Mammary epithelial cell (primary cell): ENCODE measurements around the gene FLOT1.

ENCODE experiments used
- EZH2 ChIP-seq: IDR thresholded peaks from 2 replicates; pipeline ENCODE4 v1.6.1; 2012; ENCODE audit warnings: low read length, inconsistent platforms, borderline replicate concordance
- TF ChIP-seq, protein P1 (sequence below), 2 donors: IDR thresholded peaks in 1 of 2; conservative IDR thresholded peaks in 1 of 2; 2 replicates each; pipeline ENCODE4 v1.5.1; 2011 to 2012; ENCODE audit warnings: inconsistent platforms in 2 of 2, low read length in 2 of 2, mild to moderate bottlenecking in 2 of 2, control low read depth in 1 of 2, low read depth in 1 of 2; ENCODE audit not compliant: insufficient read depth in 1 of 2; ENCODE audit errors: extremely low read depth in 1 of 2

DNA sequence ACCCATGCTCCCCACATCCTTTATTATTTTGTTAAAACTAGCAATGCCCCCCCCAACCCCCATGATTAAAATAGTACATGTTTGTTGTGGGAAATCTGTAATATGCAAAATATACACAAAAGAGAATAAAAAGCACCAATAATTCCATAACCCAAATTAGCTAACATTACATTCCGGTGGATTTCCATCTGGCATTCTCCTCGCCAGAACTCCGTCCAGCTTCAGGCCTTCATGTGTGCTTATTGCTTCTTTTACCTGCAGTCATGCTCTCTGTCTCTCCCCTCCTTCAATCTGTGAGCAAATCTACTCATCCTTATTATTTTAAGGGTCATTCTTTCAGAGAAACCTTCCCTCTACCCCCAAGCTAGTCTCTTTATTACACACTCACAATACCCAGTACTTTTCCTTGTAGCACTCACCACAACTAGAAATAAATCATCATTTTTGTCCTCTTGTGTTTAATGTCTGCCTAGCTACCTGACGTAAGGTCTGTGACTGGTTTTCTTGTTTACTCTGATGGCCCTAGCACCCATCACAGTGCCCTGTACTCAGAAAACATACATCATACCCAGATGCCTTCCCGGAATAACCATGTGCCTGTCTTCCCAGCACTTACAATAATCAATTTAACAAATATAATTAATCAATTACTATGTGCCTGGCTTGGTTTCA, 27.5 kb upstream of the FLOT1 start:
- no peak for TF ChIP-seq EZH2
- TF ChIP-seq, protein P1, sequence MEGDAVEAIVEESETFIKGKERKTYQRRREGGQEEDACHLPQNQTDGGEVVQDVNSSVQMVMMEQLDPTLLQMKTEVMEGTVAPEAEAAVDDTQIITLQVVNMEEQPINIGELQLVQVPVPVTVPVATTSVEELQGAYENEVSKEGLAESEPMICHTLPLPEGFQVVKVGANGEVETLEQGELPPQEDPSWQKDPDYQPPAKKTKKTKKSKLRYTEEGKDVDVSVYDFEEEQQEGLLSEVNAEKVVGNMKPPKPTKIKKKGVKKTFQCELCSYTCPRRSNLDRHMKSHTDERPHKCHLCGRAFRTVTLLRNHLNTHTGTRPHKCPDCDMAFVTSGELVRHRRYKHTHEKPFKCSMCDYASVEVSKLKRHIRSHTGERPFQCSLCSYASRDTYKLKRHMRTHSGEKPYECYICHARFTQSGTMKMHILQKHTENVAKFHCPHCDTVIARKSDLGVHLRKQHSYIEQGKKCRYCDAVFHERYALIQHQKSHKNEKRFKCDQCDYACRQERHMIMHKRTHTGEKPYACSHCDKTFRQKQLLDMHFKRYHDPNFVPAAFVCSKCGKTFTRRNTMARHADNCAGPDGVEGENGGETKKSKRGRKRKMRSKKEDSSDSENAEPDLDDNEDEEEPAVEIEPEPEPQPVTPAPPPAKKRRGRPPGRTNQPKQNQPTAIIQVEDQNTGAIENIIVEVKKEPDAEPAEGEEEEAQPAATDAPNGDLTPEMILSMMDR (conservative IDR thresholded peaks at IDR 0.05 in 1 of 2, IDR thresholded peaks at IDR 0.05 in 1 of 2; ENCODE audit: extremely low read depth in 1 of 2, insufficient read depth in 1 of 2, low read depth in 1 of 2, low read length in 2 of 2), result no peak
